ENCODE data around the gene TTC7B.

The TTC7B gene

DNA sequence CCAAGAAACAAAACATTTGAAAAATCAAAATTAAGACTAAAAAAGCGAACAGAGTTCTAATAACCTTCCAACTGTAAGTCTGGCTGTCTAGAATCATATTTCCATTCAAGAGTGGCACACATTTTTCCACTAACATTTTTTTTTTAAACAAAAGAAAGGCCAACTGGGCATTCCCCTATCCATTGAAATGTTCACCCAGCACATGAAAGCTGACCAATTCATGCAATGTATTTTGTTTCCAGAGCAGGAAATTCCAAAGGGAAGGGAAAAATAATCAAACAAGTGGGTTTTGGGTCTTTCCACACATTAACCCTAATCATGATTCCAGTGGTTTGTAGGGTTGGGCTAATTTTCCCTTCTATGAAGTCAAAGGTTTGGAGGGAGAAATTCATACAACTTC, 212.9 kb downstream of the TTC7B start:
- Histone ChIP-seq H3K4me1 (peaks cover 5% of the 10 kb centered on the region), H3K9me3 (no peaks in the 10 kb centered on the region), H3K4me3 (ENCODE audit: low read depth, low read length) (no peak overlapping the region), H3K27me3 (no peaks in the 10 kb centered on the region), H3K36me3 (no peaks in the 10 kb centered on the region)
- TF ChIP-seq, protein P1, sequence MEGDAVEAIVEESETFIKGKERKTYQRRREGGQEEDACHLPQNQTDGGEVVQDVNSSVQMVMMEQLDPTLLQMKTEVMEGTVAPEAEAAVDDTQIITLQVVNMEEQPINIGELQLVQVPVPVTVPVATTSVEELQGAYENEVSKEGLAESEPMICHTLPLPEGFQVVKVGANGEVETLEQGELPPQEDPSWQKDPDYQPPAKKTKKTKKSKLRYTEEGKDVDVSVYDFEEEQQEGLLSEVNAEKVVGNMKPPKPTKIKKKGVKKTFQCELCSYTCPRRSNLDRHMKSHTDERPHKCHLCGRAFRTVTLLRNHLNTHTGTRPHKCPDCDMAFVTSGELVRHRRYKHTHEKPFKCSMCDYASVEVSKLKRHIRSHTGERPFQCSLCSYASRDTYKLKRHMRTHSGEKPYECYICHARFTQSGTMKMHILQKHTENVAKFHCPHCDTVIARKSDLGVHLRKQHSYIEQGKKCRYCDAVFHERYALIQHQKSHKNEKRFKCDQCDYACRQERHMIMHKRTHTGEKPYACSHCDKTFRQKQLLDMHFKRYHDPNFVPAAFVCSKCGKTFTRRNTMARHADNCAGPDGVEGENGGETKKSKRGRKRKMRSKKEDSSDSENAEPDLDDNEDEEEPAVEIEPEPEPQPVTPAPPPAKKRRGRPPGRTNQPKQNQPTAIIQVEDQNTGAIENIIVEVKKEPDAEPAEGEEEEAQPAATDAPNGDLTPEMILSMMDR (IDR thresholded peaks at IDR 0.05; ENCODE audit: low read depth, low read length), result no peak
- no peak for DNase-seq

DNA sequence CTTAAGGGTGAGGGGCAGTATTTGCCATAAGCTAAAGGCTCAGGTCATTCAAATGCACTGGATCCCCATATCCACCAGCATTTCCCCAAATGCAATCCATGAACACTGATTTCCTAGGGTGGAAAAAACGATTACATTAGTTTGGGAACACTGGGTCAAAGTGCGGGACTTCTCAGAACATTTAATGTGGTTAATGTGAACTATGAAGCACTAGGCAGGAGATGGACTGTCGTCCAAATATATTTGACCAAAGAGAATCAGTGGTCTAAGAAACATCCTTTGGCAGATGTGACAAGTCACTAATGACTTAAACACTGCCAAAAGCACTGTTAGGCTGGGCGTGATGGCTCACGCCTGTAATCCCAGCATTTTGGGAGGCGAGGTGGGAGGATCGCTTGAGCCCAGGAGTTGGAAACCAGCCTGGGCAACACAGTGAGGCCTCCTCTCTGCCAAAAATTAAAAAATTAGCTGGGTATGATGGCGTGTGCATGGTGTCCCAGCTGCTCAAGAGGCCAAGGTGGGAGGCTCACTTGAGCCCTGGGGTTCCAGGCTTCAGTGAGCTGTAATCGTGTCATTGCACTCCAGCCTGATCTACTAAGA, 214.0 kb downstream of the TTC7B start:
- Histone ChIP-seq H3K4me1 (peaks cover 5% of the 10 kb centered on the region), H3K9me3 (no peaks in the 10 kb centered on the region), H3K27me3 (no peaks in the 10 kb centered on the region), H3K4me3 (ENCODE audit: low read depth, low read length) (no peak overlapping the region), H3K36me3 (no peaks in the 10 kb centered on the region)
- no peak for DNase-seq
- TF ChIP-seq, protein P1 (IDR thresholded peaks at IDR 0.05; ENCODE audit: low read depth, low read length), result no peak

DNA sequence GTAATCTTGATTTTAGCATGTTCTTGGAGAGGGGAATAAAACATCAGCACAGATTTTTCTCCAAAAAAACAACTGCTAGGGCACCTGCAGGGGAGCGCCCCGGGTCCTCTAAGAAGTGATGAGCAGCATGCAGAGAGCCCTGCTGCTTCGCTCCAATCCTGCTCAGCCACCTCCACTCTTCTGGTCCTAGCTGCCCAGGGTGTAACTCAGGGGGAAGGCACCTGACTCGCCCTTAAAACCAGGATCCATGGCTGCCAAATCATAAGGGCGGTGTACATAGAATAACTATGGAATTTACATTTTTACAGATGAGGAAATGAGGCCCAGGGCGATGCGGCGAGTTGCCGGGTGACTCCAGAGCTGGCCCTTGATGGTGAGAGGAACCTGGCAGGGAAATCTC, 214.7 kb downstream of the TTC7B start:
- Histone ChIP-seq H3K36me3 (no peaks in the 10 kb centered on the region), H3K4me1 (peaks cover 5% of the 10 kb centered on the region), H3K27me3 (no peaks in the 10 kb centered on the region), H3K4me3 (ENCODE audit: low read depth, low read length) (no peak overlapping the region), H3K9me3 (no peaks in the 10 kb centered on the region)
- TF ChIP-seq, protein P1 (IDR thresholded peaks at IDR 0.05; ENCODE audit: low read depth, low read length), result no peak
- no peak for DNase-seq

DNA sequence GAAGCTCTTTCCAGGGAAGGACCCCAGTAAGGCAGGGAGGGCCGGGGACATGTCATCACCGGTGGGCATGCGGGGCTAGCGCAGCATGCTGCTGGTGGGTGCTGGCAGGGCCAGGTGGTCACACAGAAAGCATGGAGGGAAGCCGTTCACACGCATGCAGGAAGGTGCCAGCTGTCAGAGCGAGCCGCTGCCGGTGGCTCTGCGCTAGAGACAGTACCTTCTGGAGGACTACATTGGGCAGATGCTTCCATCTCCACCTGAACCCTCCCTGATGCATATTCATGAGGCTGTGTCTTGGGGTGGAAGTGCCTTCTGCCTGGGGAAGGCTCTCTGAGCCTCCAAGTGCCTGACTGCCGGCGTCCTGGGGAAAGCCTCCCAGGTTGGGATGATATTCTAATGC, 215.6 kb downstream of the TTC7B start:
- no peak for DNase-seq

DNA sequence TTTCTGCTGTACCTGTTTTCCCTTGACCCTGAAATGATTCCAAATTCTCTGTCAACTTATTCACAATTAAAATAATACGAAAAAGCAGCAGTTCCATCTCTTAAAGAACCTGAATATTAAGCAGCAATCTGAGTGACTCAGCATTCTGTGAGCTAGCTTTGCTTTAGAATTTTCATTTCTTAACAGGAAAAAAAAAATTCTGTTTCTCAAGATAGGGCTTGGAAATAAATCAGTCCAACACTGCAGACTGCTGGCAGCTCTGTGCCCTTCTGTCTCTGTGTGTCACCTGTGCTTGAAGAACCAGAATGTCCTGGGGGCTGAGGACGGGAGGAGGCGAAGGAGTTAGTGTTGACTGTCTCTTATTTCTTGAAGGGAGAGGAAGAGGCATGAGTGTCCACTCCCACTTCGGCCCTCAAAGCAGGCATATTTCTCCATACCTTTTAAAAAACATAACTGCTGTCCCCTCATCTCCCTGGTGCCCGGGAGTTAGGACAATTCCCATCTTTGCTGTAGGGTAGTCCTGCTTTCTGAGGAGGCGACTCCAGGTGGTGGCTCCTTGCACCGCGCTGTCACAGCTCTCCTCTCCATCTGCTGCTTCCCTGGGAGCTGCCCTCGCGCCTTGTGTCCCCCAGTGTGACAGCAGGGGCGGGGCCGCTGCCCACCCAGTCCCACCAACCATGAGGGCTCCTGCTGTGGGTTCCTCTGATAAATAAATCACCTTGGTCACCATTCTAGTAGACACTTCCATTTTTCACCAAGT, 216.3 kb downstream of the TTC7B start:
- TF ChIP-seq, protein P1 (IDR thresholded peaks at IDR 0.05; ENCODE audit: low read depth, low read length), result peak; percentile 21
- no peak for DNase-seq
- Histone ChIP-seq H3K27me3 (no peaks in the 10 kb centered on the region), H3K36me3 (no peaks in the 10 kb centered on the region), H3K4me1 (peaks cover 5% of the 10 kb centered on the region), H3K9me3 (no peaks in the 10 kb centered on the region), H3K4me3 (ENCODE audit: low read depth, low read length) (no peak overlapping the region)

More for the DNA sequence above, 215.6 kb downstream of the TTC7B start:
- H3K36me3 ChIP-seq, result no peaks in the 10 kb centered on the region
- peaks cover 5% of the 10 kb centered on the region for H3K4me1 ChIP-seq
- H3K27me3 ChIP-seq, result no peaks in the 10 kb centered on the region
- H3K4me3 ChIP-seq (ENCODE audit: low read depth, low read length), result no peak overlapping the region
- TF ChIP-seq, protein P1 (IDR thresholded peaks at IDR 0.05; ENCODE audit: low read depth, low read length), result no peak
- no peaks in the 10 kb centered on the region for H3K9me3 ChIP-seq

DNA sequence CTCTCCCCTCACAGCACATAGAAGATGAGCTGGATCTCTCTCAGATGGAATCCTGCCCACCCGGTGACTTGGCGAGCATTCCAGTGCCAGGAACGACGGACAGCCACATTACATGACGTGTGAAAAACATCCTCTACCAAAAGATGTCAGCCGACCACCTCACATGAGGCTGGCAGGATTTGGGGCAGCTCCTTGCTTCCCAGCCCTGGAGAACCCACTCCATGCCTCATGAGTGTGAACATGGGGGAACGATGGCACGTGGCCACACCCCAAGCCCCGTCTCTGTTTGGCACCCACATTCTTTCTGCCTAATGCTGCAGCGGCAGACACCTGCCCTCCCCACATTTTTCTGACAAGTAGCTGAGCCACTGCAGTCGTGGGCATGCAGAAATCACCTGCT, 216.9 kb downstream of the TTC7B start:
- H3K4me3 ChIP-seq (ENCODE audit: low read depth, low read length), result no peak overlapping the region
- peaks cover 5% of the 10 kb centered on the region for H3K4me1 ChIP-seq
- H3K27me3 ChIP-seq, result no peaks in the 10 kb centered on the region
- H3K9me3 ChIP-seq, result no peaks in the 10 kb centered on the region
- TF ChIP-seq, protein P1 (IDR thresholded peaks at IDR 0.05; ENCODE audit: low read depth, low read length), result no peak
- no peaks in the 10 kb centered on the region for H3K36me3 ChIP-seq
- DNase-seq, result no peak

Measured in BE2C (cell line).